HG02870 (cell line): ENCODE data around the gene KIF2C.

ENCODE experiments used
- ATAC-seq: cut with Tn5 transposase; IDR thresholded peaks from one replicate; pipeline ENCODE4 v1.9.1; 2021; ENCODE audit warnings: mild to moderate bottlenecking, moderate library complexity; ENCODE audit not compliant: unreplicated experiment

The KIF2C gene

GRCh38 chr1:44775078-44775929, 35.7 kb downstream of the KIF2C start, which contains the start of gene RPS8:
Gene RPS8 (plus strand): TSS chr1:44775540. CDS start chr1:44775597, 57 bp downstream.
- peak; percentile 61 for ATAC-seq

- peak; percentile 3 for ATAC-seq
These were observed 36.5 kb downstream of the KIF2C start for GRCh38 chr1:44775930-44776729.

- ATAC-seq = no peak
These were observed 37.1 kb downstream of the KIF2C start for GRCh38 chr1:44776730-44777068.

- no peak for ATAC-seq
These were observed 37.9 kb downstream of the KIF2C start for GRCh38 chr1:44777547-44777946.

GRCh38 chr1:44777969-44778635, 38.5 kb downstream of the KIF2C start:
- no peak for ATAC-seq

GRCh38 chr1:44778705-44779576, 39.3 kb downstream of the KIF2C start:
- ATAC-seq = no peak

- no peak for ATAC-seq
These were observed 41.0 kb downstream of the KIF2C start for GRCh38 chr1:44780583-44781121.

GRCh38 chr1:44783697-44784093, 44.1 kb downstream of the KIF2C start:
- no peak for ATAC-seq

- ATAC-seq = no peak
These were observed 44.7 kb downstream of the KIF2C start for GRCh38 chr1:44784094-44785028.

- ATAC-seq = no peak
These were observed 45.4 kb downstream of the KIF2C start for GRCh38 chr1:44785029-44785380.

- no peak for ATAC-seq
These were observed 46.0 kb downstream of the KIF2C start for GRCh38 chr1:44785501-44786137.

- ATAC-seq = peak; percentile 38
These were observed 46.7 kb downstream of the KIF2C start for GRCh38 chr1:44786138-44786840.

GRCh38 chr1:44786841-44787426, 47.3 kb downstream of the KIF2C start:
- ATAC-seq = no peak

GRCh38 chr1:44787506-44787905, 47.9 kb downstream of the KIF2C start:
- no peak for ATAC-seq

GRCh38 chr1:44788120-44788860, 48.7 kb downstream of the KIF2C start, which contains the start of gene BEST4:
Gene BEST4 (minus strand): TSS chr1:44788170. CDS start chr1:44787705, 465 bp downstream.
- ATAC-seq = no peak

- no peak for ATAC-seq
These were observed 51.5 kb downstream of the KIF2C start for GRCh38 chr1:44790968-44791801.
